Measurements from ENCODE around the gene MOBP.

- TF ChIP-seq CTCF (optimal IDR thresholded peaks at IDR 0.05 in 1 of 3, IDR thresholded peaks at IDR 0.05 in 1 of 3, conservative IDR thresholded peaks at IDR 0.05 in 1 of 3; ENCODE audit: extremely low read depth in 1 of 3, insufficient read depth in 2 of 3, low read length in 3 of 3), result no peak
- no peak for TF ChIP-seq EZH2 (IDR thresholded peaks at IDR 0.05; ENCODE audit: low read length)
These were observed 56.6 kb downstream of the MOBP start for GRCh38 chr3:39524107-39524506.
